Stimulated activated CD4-positive, alpha-beta T cell treated with anti-CD3 and anti-CD28 coated beads, Interleukin-1b, Interleukin-23, amount 100 ng/mL, for 1 hour (primary cell): ENCODE data around the gene DOCK6.

ENCODE experiments used
- DNase-seq, 2 donors: peaks; one replicate each; pipeline ENCODE4 v3.0.0-alpha.2; 2020; ENCODE audit warnings: low read depth in 2 of 2

DOCK6 gene

DNA sequence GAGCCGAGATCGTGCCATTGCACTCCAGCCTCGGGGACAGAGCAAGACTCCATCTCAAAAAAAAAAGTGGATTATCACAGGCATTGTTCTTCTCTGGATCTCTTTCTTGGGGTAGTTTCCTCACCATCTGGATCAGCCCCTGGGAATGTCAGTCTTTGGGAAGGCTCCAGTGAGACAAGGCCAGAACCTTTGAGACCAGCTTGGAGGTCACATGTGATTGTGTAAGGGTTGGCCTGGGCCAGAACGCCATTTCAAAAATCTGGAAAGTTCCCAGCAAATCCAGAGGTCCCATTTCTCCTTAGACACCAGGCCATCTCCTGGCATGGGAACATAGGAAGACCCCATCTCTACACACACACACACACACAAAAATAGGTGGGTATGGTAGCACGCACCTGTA, 37.2 kb downstream of the DOCK6 start:
- no peak for DNase-seq

DNA sequence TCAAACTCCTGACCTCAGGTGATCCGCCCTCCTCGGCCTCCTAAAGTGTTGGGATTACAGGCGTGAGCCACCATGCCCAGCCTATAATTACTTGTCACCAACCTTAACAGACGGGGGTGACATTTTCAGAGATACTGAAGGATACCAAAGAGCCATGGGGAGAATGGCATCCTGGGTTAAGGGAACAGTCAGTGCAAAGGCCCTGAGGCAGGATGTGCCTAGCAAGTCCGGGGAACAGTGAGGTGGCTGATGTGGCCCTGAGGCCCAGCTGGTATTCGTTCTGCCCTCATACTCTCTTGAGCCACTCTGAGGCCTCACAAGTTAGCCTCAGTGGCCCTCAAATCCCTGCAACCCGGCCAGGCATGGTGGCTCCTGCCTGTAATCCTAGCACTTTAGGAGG, 37.9 kb downstream of the DOCK6 start:
- no peak for DNase-seq

DNA sequence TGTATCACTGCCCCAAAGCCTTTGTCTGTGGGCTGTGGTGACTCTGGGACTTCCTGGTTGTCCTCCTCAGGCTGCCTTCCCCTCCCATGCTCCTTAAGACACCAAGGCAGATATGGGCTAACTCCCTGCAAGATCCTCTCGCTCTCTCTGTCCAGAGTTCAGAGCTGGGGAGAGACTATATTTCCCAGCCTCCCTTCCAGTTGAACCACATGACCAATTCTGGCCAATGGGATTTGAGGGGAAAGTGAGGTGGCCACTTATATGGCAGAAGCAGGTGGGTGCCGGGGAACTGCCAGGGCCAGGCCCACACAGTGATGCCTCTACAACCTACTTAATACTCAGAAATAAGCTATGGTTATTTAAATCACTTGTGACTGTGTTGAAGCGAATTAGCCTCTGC, 39.1 kb downstream of the DOCK6 start:
- DNase-seq: no peak

DNA sequence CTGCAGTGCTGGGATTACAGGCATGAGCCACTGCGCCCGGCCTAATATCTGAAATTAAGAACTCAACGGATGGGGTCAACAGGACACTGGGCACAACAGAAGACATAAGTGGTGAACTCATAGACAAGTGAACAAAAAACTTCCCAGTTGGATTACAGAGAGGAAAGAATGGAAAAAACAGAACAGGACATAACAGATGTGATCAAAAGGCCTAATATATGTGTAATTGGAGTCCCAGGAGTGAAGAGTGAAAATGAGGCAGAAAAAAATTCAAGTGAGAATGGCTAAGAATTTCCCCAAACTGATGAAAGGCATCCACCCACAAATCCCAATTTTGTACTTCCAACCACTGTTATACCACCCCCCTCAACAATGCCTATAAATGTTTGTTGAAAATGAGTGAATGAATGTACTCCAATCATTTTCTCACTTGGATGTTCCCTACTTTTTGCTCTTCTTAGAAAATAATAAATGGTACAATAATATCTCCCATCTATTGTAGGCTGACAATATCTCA, 41.2 kb downstream of the DOCK6 start:
- no peak for DNase-seq

DNA sequence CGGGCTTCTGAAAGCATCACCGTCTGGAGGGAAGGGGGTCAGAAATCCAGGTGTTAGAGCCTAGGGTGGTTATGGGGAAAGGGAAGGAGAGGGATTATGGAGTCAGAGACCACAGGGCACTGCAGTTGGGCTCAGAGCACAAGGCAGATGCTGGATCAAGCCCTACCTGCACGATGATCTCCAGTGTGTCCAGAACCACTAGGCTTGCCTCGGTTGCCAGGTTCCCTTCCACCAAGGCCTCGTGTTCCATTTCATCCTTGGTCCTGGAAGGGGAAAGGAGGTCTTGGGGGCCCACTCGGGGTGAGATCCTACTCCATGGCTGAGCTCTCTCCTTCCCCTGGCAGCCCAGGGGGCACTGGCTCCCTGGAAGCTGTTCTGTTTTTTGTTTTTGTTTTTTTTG, 47.9 kb downstream of the DOCK6 start:
- no peak for DNase-seq

DNA sequence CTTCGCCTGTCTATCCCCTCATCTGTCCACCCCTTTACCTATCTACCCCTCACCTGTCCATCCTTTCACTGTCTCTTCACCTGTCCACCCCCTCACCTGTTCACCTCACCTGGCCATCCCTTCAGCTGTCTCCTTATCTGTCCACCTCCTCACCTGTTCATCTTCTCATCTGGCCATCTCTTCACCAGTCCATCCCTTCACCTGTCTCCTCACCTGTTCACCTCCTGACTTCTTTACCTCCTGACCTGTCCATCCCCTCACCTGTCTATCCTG, 51.7 kb downstream of the DOCK6 start:
- no peak for DNase-seq

DNA sequence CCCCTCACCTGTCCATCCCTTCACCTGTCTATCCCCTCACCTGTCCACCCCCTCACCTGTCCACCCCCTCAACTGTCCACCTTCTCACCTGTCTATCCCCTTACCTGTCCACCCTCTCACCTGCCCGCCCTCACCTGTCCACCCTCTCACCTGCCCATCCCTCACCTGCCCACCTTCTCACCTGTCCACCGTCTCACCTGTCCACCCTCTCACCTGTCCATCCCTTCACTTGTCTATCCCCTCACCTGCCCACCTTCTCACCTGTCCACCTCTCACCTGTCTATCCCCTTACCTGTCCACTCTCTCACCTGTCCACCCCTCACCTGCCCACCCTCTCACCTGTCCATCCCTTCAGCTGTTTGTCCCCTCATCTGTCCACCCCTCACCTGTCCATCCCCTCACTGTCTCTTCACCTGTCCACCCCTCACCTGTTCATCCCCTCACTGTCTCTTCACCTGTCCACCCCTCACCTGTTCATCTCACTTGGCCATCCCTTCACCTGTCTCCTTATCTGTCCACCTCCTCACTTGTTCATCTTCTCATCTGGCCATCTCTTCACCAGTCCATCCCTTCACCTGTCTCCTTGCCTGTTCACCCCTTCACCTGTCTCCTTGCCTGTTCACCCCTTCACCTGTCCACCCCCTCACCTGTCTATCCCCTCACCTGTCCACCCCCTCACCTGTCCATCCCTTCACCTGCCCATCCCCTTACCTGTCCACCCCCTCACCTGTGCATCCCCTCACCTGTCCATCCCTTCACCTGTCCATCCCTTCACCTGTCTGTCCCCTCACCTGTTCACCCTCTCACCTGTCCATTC, 52.3 kb downstream of the DOCK6 start:
- no peak for DNase-seq

DNA sequence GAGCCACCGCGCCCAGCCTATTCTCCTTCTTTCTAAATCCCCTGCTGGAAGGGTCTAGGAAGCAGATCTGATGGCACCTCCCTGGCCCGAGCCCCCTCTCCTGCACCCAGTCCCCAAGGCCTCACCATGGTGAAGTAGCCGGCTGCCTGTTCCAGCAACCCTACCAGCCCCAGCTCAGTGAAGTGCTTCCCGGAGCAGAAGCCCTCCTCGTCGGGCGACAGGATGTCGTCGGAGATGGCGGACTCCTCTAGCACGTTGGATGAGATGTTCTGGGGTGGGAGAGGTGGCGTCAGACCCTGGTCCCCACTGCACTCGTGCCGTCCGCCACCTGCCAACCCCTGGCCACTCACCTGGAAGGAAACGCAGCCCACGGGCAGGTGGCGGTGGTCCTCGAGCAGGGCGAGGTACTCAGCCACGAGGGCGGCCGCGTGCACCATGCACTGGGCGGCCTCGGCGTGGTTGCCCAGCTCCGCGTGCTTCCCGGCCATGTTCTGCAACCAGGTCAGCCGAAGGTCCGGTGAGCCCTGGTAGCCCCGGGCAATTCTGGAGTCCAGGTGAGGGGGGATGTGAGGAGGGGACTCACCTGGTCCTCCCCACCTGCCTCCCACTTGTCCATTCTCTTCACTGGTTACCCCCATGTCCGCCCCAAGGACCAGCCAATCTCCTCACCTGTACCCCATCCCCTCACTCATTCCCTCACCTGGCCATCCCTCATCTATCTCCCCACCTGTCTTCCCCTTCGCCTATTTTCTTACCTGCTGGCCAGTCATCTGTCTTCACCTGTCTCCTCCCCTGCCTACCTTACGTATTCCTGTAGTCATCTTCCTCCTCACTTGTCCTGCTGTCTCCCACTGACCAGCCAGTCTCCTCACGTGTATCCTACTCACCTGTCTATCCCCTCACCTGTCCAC, 53.5 kb downstream of the DOCK6 start:
- DNase-seq: no peak

DNA sequence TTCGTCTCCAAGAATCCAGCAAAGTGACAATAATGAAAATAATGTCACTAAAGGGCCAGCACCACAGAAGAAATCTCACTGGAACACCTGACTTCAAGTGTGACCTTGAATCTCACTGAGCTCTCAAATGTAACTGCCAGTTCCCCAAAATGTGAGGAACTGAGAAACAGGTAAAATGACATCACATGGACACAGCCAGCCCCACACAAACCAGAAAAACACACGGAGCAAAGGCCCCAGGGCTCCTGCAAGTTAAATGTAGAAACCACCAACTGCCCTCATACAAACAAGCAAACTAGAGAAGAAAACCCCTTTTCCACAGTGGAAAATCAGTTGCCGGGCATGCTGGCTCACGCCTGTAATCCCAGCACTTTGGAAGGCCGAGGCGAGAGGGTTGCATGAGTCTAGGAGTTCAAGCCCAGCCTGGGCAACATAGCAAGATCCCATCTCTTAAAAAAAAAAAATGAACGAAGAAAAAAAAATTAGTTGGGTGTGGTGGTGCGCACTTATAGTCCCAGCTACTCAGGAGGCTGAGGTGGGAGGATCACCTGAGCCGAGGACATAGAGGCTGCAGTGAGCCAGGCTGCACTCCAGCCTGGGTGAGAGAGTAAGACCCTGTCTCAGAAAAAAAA, 56.3 kb downstream of the DOCK6 start:
- no peak for DNase-seq

DNA sequence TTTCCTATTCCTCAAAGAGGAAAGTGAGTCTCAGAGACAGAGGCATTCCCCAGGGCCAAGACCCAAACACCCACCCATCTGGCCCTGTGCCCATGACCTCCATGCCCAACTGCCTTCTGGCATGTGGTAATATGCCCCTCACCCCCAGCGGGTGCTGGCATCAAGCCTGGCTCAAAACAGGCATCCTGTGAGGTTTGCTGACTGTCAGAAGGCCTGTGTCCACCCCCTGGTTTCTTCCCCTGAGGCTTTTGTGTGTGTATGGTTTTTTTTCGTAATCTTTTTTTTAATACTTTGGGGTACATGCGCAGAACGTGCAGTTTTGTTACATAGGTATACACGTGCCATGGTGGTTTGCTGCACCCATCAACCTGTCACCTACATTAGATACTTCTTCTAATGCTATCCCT, 57.4 kb downstream of the DOCK6 start:
- DNase-seq: no peak

DNA sequence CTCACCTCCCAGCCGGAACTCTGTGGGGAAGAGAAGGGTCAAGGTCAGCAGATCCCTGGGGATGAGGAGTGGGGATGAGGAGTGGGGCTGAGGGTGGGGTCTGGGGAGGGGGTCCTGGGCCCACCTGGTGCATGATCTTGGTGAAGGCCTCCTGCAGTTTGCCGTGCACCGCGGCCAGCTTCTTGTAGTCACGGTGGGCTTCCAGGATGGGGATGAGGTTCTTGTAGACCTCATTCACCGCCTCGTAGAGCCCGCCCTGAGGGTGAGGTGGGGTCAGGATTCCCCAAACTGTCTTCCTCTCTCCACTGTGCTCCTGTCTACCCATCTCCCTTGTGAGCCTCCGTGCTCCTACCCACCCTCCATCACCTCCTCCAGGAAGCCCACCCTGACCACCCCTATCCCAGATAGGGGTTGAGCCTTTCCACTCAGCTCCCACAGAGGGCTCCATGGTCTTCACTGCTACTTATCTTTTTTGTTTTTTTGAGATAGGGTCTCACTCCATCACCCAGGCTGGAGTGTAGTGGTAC, 58.2 kb downstream of the DOCK6 start:
- DNase-seq: no peak

DNA sequence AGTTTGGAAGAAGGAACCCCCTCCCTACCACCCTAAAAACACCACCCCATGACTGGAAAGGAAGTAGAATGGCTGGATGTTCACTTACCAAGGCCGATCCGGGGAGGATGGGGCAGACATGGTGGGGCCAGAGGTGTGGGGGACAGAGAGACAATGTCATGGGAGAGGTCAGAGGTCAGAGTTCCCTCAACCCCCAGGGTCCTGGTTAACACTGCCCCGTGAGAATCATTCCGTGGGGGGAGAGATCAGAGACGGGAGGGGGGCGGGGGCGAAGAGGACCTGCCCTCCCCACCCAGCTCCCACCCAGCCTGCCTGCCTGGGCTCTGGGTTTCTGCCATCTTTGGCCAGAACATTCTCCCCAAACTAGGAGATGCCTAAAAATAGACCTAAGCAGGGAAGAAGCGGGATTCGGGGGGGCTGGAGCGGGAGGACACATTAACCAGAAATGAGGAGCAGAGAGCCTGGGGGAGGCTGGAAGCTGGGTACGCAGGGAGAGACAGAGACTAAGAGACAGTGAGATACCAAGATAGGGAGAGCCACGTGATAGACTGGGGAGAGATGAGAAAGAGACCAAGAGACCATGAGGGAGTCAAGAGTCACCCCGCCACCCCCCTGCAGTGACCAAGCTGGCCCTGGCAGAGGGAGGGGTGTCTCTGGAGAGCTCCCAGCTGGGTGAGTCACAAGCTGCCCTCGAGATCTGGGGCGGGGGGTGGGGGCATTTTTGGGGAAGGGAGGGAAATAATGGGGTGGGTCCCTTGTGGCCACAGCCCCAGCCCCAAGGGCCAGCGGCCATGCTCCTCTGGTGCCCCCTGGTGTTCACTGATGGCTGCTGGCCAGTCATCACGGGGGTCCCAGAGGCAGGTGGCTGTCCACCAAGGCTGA, 58.9 kb downstream of the DOCK6 start:
- peak in 1 of 2 donors; percentile 14 for DNase-seq

DNA sequence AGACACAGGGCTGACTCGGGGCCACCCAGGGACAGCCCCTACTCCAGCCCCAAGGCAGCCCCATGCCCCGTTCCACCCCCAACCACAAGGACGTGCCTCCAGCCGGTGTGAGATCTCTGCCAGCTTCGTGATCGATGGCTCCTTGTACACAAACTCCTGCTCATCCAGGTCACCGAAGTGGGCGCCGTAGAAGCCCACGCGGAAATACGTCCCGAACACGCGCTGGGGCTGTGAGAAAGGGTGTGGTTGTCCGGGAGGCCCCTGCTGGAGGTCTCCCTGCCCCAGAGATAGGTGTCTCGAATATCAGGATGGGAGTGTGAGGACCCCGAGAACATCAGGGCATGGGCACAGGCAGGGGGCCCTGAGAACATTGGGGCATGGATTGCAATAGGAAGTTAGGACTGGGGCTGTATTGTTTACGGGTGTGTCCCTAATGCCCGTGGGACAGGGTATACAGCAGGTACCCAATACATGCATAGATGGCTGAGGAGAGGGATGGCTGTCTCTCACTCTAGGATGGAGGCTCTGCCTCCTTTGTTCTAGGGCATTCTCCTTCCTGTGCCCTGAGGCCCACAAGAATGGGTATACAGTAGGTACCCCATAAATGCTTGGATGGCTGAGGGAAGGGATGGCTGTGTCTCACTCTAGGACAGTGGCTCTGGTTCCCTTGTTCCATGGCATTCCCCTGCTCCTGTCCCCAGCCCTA, 59.7 kb downstream of the DOCK6 start:
- DNase-seq: no peak

DNA sequence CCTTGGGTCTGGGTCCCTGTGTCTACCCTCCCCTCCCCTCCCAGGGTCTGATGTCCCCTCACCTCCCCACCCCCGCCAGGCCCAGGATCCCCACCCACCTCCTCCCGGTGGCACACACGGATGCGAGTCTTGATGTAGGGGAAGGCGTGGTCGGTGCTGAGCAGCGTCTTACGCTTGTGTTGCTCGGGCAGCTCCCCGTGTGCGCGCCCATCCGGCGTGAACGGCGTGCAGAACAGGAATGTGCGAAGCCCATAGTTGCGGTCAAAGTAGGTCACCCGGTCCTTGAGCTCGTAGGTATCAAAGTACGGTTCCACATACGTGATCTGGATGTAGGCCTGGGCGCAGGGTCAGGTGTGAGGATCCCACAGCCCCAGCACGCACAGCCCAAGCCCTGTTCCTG, 60.5 kb downstream of the DOCK6 start:
- DNase-seq: no peak

DNA sequence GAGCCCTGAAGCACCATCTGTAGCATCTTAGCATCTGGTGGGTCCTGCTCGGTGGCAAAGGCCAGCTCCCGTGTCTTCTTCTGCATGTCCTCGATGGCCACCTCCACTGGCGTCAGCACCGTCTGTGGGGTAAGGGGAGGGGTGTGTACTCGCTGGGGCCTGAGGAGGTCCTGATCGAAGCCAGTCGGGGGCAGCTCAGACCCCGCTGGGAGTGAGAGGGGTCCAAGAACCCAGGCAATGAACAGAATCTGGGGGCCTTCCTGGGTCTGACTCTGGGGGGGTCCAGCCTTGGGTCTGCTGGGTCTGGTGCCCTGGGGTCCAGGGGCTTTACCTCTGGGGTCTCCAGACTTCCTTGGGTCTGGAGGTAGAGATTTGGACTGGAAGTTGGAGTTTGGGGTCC, 61.4 kb downstream of the DOCK6 start:
- no peak for DNase-seq

DNA sequence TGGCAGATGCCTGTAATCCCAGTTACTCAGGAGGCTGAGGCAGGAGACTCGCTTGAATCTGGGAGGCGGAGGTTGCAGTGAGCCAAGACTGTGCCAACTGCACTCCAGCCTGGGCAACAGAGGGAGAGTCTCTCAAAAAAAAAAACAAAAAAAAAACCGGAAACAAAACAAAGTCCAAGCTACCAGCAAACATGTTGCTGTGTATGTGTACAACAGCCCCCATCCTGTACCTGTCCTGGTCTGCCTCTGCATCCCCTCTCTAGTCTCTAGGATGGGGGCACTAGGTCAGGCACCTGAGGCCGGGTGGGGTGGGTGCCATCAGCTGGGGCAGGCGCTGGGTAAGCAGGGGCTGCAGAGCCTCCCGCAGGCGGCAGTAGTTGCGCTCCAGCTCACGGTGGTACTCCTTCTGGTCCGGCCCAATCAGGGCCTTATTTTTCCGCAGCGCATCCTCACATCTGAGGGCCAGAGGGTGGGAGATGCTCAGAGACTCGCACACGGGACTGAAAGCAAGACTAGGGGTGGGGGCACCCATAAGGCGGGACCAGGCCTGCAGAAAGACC, 62.2 kb downstream of the DOCK6 start:
- no peak for DNase-seq

DNA sequence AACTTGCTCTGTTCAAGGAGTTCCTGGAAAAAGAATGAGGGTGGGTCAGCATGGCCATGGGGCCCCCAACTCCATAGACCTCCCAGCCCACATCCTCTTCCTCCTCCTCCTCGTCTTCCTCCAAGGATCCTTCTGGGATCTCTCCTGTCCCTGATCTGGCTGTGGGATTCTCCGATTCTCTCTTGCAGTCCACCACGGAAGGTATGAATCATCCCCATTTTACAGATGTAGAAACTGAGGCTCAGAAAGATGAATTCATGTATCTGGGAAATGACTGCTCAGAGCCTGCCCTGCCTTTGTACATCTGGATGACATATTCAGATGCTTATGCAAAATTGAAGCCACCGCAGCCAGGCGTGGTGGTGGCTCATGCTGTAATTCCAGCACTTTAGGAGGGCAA, 62.8 kb downstream of the DOCK6 start:
- DNase-seq: no peak

DNA sequence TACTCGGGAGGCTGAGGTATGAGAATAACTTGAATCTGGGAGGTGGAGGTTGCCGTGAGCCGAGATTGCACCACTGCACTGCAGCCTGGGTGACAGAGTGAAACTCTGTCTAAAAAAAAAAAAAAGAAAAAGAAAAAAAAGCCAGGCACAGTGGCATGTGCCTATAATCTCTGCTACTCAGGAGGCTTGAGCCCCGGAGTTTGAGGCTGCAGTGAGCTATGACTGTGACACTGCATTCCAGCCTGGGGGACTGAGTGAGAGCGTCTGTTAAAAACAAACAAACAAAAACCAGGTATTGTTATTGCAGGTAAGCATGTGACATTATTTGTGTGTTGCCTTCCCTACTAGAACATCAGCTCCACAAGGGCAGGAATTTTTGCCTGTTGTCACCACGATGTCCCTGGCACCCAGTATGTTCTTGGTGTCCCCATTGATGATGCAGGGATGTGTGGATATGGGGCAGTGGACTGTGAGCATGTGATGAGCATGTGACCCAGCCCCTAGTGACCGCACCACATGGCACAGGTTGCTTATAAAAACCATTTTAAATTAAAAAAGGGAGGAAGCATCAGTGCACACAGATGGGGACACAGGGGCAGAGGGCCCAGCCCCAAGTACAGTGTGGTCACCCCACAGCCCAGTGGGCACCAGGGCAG, 63.4 kb downstream of the DOCK6 start:
- DNase-seq: no peak

DNA sequence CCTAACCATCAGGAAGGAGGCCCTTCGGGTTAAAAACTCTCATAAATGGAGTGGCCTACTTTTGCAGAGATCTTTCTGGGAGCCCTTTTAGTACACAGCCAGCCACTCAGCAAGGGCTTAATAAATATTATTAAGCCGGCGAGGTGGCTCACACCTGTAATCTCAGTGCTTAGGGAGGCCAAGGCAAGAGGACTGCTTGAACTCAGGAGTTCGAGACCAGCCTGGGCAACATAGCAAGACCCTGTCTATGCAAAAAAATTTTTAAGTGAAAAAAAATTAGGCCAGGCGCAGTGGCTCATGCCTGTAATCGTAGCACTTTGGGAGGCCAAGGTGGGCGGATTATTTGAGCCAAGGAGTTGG, 64.2 kb downstream of the DOCK6 start:
- no peak for DNase-seq
